Panc1 (cell line): Measurements from ENCODE around the gene CARD10. TPM values are rescaled to one million over a fixed set of nuclear protein-coding genes. Genes with fewer than 3 reads are reported as not detected.

ENCODE experiments used
- ATAC-seq: fragments of 200-7000 bp; cut with Tn5 transposase; 2 replicates; pipeline ENCODE4 v1.9.1; 2020; ENCODE audit warnings: mild to moderate bottlenecking, moderate library complexity
- BruUV-seq: library from RNA; stranded (reverse); fragments of 400-500 nt; replicated peaks from 2 replicates; lab custom pipeline; 2021; lab: Mats Ljungman, UMichigan
- CTCF ChIA-PET: fragments of 300-600 bp; sonication (Branson Sonifier 250); formaldehyde crosslinking; loops from one replicate; lab custom pipeline; 2022; ENCODE audit warnings: antibody characterized with exemption; lab: Charles Lee
- POLR2A ChIA-PET: fragments of 300-600 bp; sonication (Branson Sonifier 250); formaldehyde crosslinking; loops from one replicate; lab custom pipeline; 2022; ENCODE audit warnings: antibody characterized with exemption; lab: Charles Lee
- DNase-seq: peaks from one replicate; pipeline ENCODE4 v3.0.0-alpha.2; 2010; ENCODE audit warnings: low read depth, low spot score
- H3K27ac ChIP-seq: 2 replicates; pipeline ENCODE4 v1.5.1; 2011; ENCODE audit warnings: mild to moderate bottlenecking, low read length, inconsistent platforms
- H3K27me3 ChIP-seq: fragments of 200-500 bp; sonication (Bioruptor generic); 2 replicates; pipeline ENCODE4 v1.6.0; 2014; ENCODE audit warnings: low read length, inconsistent platforms; ENCODE audit not compliant: control insufficient read depth, insufficient read depth
- H3K36me3 ChIP-seq: fragments of 200-500 bp; sonication (Bioruptor generic); 2 replicates; pipeline ENCODE4 v1.5.1; 2014; ENCODE audit warnings: inconsistent platforms, mild to moderate bottlenecking, low read length, moderate library complexity; ENCODE audit not compliant: control insufficient read depth, insufficient read depth
- H3K4me1 ChIP-seq: 2 replicates; pipeline ENCODE4 v1.5.1; 2011; ENCODE audit warnings: inconsistent platforms, mild to moderate bottlenecking, low read length, moderate library complexity; ENCODE audit not compliant: control insufficient read depth, insufficient read depth
- H3K4me3 ChIP-seq, 2 experiments: 2 replicates each; pipeline ENCODE4 v1.5.1; 2011 to 2012; ENCODE audit warnings: low read depth in 2 of 2, low read length in 2 of 2, mild to moderate bottlenecking in 2 of 2, inconsistent platforms in 1 of 2, moderate library complexity in 1 of 2
- H3K9me3 ChIP-seq: fragments of 200-500 bp; sonication (Bioruptor generic); 2 replicates; pipeline ENCODE4 v1.5.1; 2014; ENCODE audit warnings: low read depth, mild to moderate bottlenecking, inconsistent platforms, low read length, moderate library complexity; ENCODE audit not compliant: control insufficient read depth, insufficient read depth
- POLR2AphosphoS5 ChIP-seq: IDR thresholded peaks from 2 replicates; pipeline ENCODE4 v1.6.1; 2012; ENCODE audit warnings: mild to moderate bottlenecking, low read depth, low read length, moderate library complexity
- REST ChIP-seq, 2 experiments: IDR thresholded peaks; 2 replicates each; pipeline ENCODE4 v1.6.1; 2011 to 2012; ENCODE audit warnings: low read depth in 2 of 2, control low read depth in 1 of 2, low read length in 1 of 2, mild to moderate bottlenecking in 1 of 2, moderate library complexity in 1 of 2; ENCODE audit not compliant: insufficient read depth in 1 of 2
- SIN3A ChIP-seq: IDR thresholded peaks from 2 replicates; pipeline ENCODE4 v1.6.1; 2012; ENCODE audit warnings: low read depth, mild to moderate bottlenecking, low read length, moderate library complexity, borderline replicate concordance; ENCODE audit not compliant: insufficient read depth
- TCF7L2 ChIP-seq: IDR thresholded peaks from 2 replicates; pipeline ENCODE4 v1.6.1; 2011; ENCODE audit warnings: mild to moderate bottlenecking, low read depth, low read length, inconsistent platforms
- in situ Hi-C: cut with HindIII; loops from 2 replicates; pipeline ENCODE4 v1.10.0; 2016; ENCODE audit warnings: low sequenced_read_pairs, low pct_unique_long_range_greater_than_20kb
- intact Hi-C: fragments of 100-400 bp; cut with micrococcal nuclease; formaldehyde crosslinking; loops from one replicate; pipeline ENCODE4 v1.10.0; 2022; ENCODE audit not compliant: unreplicated experiment
- total RNA-seq: library from RNA; stranded (reverse); gene quantifications from one replicate; pipeline ENCODE4 v1.2.1, GENCODE V29; 2021; ENCODE audit not compliant: unreplicated experiment
- TF ChIP-seq, protein P1 (sequence below): fragments of 450-650 bp; IDR thresholded peaks from 2 replicates; pipeline ENCODE4 v1.5.1; 2017; ENCODE audit warnings: mild to moderate bottlenecking

The CARD10 gene
- total RNA-seq, 1 experiment from 2014 or later: 43.1 TPM

DNA sequence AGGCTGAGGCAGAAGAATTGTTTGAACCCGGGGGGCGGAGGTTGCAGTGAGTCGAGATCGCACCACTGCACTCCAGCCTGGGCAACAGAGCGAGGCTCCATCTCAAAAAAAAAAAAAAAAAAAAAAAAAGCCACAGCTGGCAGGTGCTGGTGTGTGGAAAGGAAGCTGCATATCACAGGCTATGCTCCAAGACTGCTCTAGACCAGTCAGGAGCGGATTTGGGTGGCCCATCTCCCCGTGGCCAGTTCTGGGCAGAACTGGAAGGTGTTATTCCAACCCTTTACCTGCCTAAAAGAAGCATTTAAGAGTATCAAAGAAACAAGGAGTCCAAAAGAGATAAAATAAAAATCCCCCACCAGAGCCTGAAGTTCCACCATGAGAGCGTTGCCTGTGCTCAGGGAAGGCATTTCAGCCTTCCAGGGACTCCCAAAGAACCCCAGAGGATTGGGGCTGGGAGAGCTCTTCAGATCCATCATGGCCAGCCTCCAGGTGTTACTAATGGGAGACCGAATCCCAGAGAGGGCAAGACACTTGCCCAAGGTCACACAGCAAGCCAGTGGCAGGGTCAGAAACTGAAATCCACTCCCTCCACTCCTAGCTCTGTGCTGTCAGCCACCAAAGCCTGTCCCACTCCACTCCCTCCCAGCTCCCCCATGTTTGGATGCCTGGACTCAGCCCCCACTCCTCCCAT lies 47.3 kb downstream of the CARD10 start:
- Histone ChIP-seq H3K27ac (no peak overlapping the region), H3K4me3 (no peak overlapping the region), H3K4me1 (no peaks in the 10 kb centered on the region), H3K36me3 (no peaks in the 10 kb centered on the region), H3K9me3 (no peaks in the 10 kb centered on the region), H3K27me3 (no peaks in the 10 kb centered on the region)
- BruUV-seq: no TSS peak
- ChIA-PET CTCF (interaction anchor here (0.6 to 1.3 kb wide), 3 partner anchors 9 to 76 kb away, joined by 3 to 5 read pairs (median 3); no protein-coding TSS in a partner anchor), POLR2A (no interaction called here)
- ATAC-seq (no peak), DNase-seq (no peak)
- in situ Hi-C loops (no loop called here), intact Hi-C loops (no loop called here)
- TF ChIP-seq SIN3A (no peak), REST (IDR thresholded peaks at IDR 0.05; ENCODE audit: insufficient read depth in 1 of 2, low read depth in 2 of 2, low read length in 1 of 2) (no peak), TCF7L2 (no peak), POLR2AphosphoS5 (no peak)
- TF ChIP-seq, protein P1, sequence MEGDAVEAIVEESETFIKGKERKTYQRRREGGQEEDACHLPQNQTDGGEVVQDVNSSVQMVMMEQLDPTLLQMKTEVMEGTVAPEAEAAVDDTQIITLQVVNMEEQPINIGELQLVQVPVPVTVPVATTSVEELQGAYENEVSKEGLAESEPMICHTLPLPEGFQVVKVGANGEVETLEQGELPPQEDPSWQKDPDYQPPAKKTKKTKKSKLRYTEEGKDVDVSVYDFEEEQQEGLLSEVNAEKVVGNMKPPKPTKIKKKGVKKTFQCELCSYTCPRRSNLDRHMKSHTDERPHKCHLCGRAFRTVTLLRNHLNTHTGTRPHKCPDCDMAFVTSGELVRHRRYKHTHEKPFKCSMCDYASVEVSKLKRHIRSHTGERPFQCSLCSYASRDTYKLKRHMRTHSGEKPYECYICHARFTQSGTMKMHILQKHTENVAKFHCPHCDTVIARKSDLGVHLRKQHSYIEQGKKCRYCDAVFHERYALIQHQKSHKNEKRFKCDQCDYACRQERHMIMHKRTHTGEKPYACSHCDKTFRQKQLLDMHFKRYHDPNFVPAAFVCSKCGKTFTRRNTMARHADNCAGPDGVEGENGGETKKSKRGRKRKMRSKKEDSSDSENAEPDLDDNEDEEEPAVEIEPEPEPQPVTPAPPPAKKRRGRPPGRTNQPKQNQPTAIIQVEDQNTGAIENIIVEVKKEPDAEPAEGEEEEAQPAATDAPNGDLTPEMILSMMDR: no peak

- ChIA-PET POLR2A (no interaction called here), CTCF (interaction anchor here (0.6 kb wide), 1 partner anchor 134 kb away, joined by 3 read pairs; no protein-coding TSS in a partner anchor)
- Histone ChIP-seq H3K4me1 (no peaks in the 10 kb centered on the region), H3K4me3 (no peak overlapping the region), H3K27ac (no peak overlapping the region), H3K9me3 (no peaks in the 10 kb centered on the region), H3K36me3 (no peaks in the 10 kb centered on the region), H3K27me3 (no peaks in the 10 kb centered on the region)
- DNase-seq: no peak
- ATAC-seq: no peak
- in situ Hi-C loops (no loop called here), intact Hi-C loops (no loop called here)
- TF ChIP-seq SIN3A: no peak
- TF ChIP-seq, protein P1: no peak
- TF ChIP-seq REST (IDR thresholded peaks at IDR 0.05; ENCODE audit: insufficient read depth in 1 of 2, low read depth in 2 of 2, low read length in 1 of 2): no peak
- no peak for TF ChIP-seq TCF7L2
- no peak for TF ChIP-seq POLR2AphosphoS5
- no TSS peak for BruUV-seq
Observed at GRCh38 chr22:37470087-37470445, 49.1 kb downstream of the CARD10 start.
